ENCODE results near the gene ANKLE2. TPM values are rescaled to one million over a fixed set of nuclear protein-coding genes. Genes with fewer than 3 reads are reported as not detected.
A peak's percentile ranks its signal among the peaks of the same experiment; 100 is the strongest.
"Not testable (repeated sequence)": the region's sequence is repeated elsewhere in the genome, so short reads cannot be mapped to it uniquely, and the experiment has no call there.

Gene ANKLE2
- total RNA-seq, 1 donor from 2014 or later = 59.1 TPM

DNA sequence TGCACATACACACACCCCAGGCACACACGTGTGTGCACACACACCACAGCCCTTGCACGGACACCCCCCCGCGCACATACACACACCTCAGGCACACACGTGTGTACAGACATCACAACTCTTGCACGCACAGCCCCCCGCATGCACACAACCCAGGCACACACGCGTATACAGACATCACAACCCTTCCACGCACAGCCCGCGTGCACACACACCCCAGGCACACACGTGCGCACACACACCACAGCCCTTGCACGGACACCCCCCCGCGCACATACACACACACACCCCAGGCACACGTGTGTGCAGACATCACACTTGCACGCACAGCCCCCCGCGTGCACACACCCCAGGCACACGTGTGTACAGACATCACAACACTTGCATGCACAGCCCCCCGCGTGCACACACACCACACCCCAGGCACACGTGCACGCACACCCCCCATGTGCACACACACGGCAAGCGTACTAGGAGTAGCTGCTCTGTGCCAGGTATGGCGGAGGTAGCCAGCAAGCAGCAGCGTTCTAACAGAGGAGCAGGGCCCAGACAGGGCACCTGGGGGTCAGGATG lies 18.2 kb upstream of the ANKLE2 start:
- H3K4me1 Mint-ChIP-seq = no peaks in the 10 kb centered on the region
- H3K4me3 ChIP-seq = no peak overlapping the region
- peak overlapping the region; percentile 9 for H3K4me3 Mint-ChIP-seq
- no peak overlapping the region for H3K4me2 ChIP-seq
- no peaks in the 10 kb centered on the region for H3F3A ChIP-seq (ENCODE audit: low read depth)
- H3K27ac Mint-ChIP-seq = peak overlapping the region; percentile 54
- TF ChIP-seq EZH2 (IDR thresholded peaks at IDR 0.05) = no peak
- TF ChIP-seq, protein P1, sequence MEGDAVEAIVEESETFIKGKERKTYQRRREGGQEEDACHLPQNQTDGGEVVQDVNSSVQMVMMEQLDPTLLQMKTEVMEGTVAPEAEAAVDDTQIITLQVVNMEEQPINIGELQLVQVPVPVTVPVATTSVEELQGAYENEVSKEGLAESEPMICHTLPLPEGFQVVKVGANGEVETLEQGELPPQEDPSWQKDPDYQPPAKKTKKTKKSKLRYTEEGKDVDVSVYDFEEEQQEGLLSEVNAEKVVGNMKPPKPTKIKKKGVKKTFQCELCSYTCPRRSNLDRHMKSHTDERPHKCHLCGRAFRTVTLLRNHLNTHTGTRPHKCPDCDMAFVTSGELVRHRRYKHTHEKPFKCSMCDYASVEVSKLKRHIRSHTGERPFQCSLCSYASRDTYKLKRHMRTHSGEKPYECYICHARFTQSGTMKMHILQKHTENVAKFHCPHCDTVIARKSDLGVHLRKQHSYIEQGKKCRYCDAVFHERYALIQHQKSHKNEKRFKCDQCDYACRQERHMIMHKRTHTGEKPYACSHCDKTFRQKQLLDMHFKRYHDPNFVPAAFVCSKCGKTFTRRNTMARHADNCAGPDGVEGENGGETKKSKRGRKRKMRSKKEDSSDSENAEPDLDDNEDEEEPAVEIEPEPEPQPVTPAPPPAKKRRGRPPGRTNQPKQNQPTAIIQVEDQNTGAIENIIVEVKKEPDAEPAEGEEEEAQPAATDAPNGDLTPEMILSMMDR (IDR thresholded peaks at IDR 0.05) = no peak
- TF ChIP-seq EZH2phosphoT487 (IDR thresholded peaks at IDR 0.05) = no peak
- H3K9me3 ChIP-seq (ENCODE audit: low read depth) = no peaks in the 10 kb centered on the region
- H3K4me1 ChIP-seq = no peaks in the 10 kb centered on the region
- no peaks in the 10 kb centered on the region for H4K20me1 ChIP-seq (ENCODE audit: low read depth)
- H2AFZ ChIP-seq (replicated peaks) = no peak overlapping the region
- H3K27ac ChIP-seq = no peak overlapping the region
- DNase-seq (ENCODE audit: low spot score) = no peak
- no peaks in the 10 kb centered on the region for H3K27me3 ChIP-seq
- H3K9ac ChIP-seq = no peak overlapping the region
- peaks cover 7% of the 10 kb centered on the region for H3K27me3 Mint-ChIP-seq (ENCODE audit: insufficient read depth, low read depth)
- H3K9me3 Mint-ChIP-seq = no peaks in the 10 kb centered on the region
- no peaks in the 10 kb centered on the region for H3K36me3 ChIP-seq
- no peaks in the 10 kb centered on the region for H3K79me2 ChIP-seq (ENCODE audit: low read depth)
- peaks cover 32% of the 10 kb centered on the region for H3K36me3 Mint-ChIP-seq

DNA sequence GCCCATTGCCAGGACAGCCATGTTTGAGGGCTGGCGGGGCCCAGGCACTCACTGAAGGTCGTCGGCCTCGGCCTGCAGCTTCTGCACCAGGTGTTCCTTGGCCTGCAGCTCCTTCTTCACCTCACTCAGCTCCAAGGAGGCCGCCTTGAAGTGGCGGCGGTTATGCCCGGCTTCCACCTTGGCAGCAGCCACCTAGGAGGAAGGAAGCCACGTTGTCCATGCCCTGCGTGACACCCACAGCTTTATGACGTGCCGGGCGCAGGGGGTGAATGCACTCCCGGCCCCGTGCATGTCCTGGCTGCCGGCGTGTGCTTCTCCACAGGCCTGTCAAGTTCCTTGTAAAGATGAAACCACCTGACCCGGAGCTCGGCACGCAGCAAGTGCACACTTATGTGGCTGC lies 16.0 kb upstream of the ANKLE2 start:
- Histone ChIP-seq H3K4me3 (no peak overlapping the region), H3K27ac (no peak overlapping the region), H3K4me2 (no peak overlapping the region), H3K9ac (no peak overlapping the region), H3K9me3 (ENCODE audit: low read depth) (no peaks in the 10 kb centered on the region), H3F3A (ENCODE audit: low read depth) (no peaks in the 10 kb centered on the region), H3K27me3 (no peaks in the 10 kb centered on the region), H4K20me1 (ENCODE audit: low read depth) (no peaks in the 10 kb centered on the region), H2AFZ (replicated peaks) (no peak overlapping the region), H3K79me2 (ENCODE audit: low read depth) (no peaks in the 10 kb centered on the region), H3K36me3 (no peaks in the 10 kb centered on the region), H3K4me1 (no peaks in the 10 kb centered on the region)
- Mint-ChIP-seq H3K27ac (no peak overlapping the region), H3K27me3 (ENCODE audit: insufficient read depth, low read depth) (peaks cover 6% of the 10 kb centered on the region), H3K4me3 (no peak overlapping the region), H3K4me1 (no peaks in the 10 kb centered on the region), H3K9me3 (no peaks in the 10 kb centered on the region), H3K36me3 (peaks cover 26% of the 10 kb centered on the region)
- DNase-seq (ENCODE audit: low spot score) = no peak
- TF ChIP-seq, protein P1 (IDR thresholded peaks at IDR 0.05) = no peak
- TF ChIP-seq EZH2 (IDR thresholded peaks at IDR 0.05) (no peak), EZH2phosphoT487 (IDR thresholded peaks at IDR 0.05) (no peak)

DNA sequence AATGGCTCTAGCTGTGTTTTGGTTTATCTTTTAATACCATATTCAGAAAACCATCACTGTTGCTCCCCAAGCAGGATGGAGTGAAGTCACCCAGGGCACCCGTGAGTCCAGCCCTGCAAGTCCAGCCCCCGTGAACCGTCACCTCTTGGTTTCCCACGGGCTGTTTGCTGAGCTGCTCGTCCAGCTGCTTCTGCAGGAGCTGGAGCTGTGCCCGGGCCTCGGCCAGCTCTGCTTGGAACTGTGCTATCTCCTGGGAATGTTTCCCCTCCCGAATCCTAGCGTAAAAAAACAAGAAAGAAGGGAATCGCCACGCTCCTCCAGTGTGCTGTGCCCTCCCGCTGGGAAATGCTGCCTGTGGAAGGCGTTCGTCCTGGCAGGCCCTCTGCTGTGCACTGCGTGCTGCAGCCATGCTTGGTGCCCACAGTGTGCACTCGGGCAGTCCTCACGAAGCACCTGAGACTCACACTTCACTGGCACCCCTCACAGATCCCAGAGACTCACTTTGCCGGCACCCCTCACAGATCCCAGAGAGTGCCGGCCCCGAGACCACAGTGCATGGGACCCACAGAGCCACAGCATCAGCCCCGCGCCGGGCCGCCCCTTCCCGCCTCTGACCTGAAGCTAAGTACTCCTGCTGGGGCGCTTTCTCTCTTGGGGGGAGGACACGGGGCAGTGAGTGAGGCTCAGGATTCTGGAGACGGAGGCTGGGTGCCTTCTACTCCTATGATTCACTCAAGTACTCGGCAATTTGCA lies 15.4 kb upstream of the ANKLE2 start:
- H3K9me3 ChIP-seq (ENCODE audit: low read depth) = no peaks in the 10 kb centered on the region
- no peaks in the 10 kb centered on the region for H4K20me1 ChIP-seq (ENCODE audit: low read depth)
- no peaks in the 10 kb centered on the region for H3F3A ChIP-seq (ENCODE audit: low read depth)
- Mint-ChIP-seq H3K27ac (no peak overlapping the region), H3K4me3 (no peak overlapping the region), H3K36me3 (peaks cover 25% of the 10 kb centered on the region), H3K9me3 (no peaks in the 10 kb centered on the region), H3K27me3 (ENCODE audit: insufficient read depth, low read depth) (peaks cover 6% of the 10 kb centered on the region), H3K4me1 (no peaks in the 10 kb centered on the region)
- TF ChIP-seq, protein P1 (IDR thresholded peaks at IDR 0.05) = no peak
- TF ChIP-seq EZH2 (IDR thresholded peaks at IDR 0.05) (no peak), EZH2phosphoT487 (IDR thresholded peaks at IDR 0.05) (no peak)
- H3K27ac ChIP-seq = no peak overlapping the region
- H3K4me1 ChIP-seq = no peaks in the 10 kb centered on the region
- no peak overlapping the region for H3K4me3 ChIP-seq
- H2AFZ ChIP-seq (replicated peaks) = no peak overlapping the region
- no peaks in the 10 kb centered on the region for H3K79me2 ChIP-seq (ENCODE audit: low read depth)
- H3K9ac ChIP-seq = no peak overlapping the region
- no peaks in the 10 kb centered on the region for H3K36me3 ChIP-seq
- no peak overlapping the region for H3K4me2 ChIP-seq
- no peaks in the 10 kb centered on the region for H3K27me3 ChIP-seq
- DNase-seq (ENCODE audit: low spot score) = no peak

DNA sequence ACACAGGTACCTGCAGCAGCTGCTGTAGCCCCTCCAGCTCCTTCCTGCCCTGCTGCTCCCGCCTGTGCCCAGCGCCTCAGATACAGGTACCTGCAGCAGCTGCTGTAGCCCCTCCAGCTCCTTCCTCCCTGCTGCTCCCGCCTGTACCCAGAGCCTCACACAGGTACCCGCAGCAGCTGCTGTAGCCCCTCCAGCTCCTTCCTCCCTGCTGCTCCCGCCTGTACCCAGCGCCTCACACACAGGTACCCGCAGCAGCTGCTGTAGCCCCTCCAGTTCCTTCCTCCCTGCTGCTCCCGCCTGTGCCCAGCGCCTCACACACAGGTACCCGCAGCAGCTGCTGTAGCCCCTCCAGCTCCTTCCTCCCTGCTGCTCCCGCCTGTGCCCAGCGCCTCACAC lies 14.6 kb upstream of the ANKLE2 start:
- H3K4me2 ChIP-seq; H3K4me1 Mint-ChIP-seq; H3K9me3 Mint-ChIP-seq; H2AFZ ChIP-seq (replicated peaks); H3K4me3 Mint-ChIP-seq; DNase-seq (ENCODE audit: low spot score); H3K27me3 ChIP-seq; H3K27me3 Mint-ChIP-seq (ENCODE audit: insufficient read depth, low read depth); H3F3A ChIP-seq (ENCODE audit: low read depth); H3K4me3 ChIP-seq; H3K27ac Mint-ChIP-seq; H4K20me1 ChIP-seq (ENCODE audit: low read depth); H3K36me3 ChIP-seq; H3K4me1 ChIP-seq; H3K27ac ChIP-seq; H3K9me3 ChIP-seq (ENCODE audit: low read depth); H3K79me2 ChIP-seq (ENCODE audit: low read depth); H3K9ac ChIP-seq: not testable (repeated sequence)
- H3K36me3 Mint-ChIP-seq = peaks cover 22% of the 10 kb centered on the region
